NCI-H1417 (cell line): ENCODE results near the gene ING1.

Source experiments
- DNase-seq, 3 experiments: peaks; one replicate each; lab custom pipeline; 2025; lab: John Stamatoyannopoulos, UW

The ING1 gene

DNA sequence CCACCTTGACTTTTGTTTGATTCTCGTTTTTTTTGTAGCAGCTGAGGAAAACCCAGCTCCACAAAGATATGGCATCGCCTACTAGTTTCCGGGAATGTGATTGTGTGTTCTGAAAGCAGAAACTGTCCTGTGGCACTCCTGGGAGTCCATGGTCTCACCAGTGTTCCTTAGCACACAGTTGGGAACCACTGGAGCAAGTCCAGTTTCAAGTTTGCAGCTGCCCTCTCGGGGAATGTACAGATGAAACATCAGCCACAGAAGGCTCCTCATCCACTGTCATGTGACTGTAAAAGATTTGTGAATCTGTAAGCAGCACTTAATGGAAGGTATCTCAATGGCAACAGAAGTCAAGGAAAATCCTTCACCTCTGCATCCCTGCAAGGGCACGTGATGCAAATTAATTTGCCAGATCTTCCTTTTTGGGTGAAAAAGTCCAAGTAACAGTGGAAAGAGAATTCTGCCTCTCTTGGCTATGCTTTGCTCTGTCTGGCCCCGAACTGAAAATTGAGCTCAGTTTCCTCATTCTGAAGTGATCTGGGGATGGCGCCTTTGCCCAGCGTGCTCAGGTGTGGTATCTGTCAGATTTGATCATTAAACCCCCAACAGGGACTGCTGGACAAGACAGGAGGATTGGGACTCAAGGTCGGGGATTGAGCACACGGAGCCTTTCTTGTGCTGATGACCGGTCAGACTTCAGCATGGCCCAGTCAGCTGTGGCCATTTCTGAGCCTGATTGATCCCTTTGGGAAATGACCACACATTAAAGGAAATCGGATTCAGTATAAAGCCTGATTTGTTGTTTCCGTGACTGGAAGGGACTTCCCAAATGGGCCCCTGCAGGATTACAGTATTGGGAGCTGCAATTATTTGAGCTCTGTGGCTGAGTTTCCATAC lies 58.8 kb downstream of the ING1 start:
- DNase-seq, result no peak
